Forelimb muscle (tissue), 1 donor: Measurements from ENCODE around the gene ZBTB1. TPM values are rescaled to one million over a fixed set of nuclear protein-coding genes. Genes with fewer than 3 reads are reported as not detected.
"Not testable (repeated sequence)": the region's sequence is repeated elsewhere in the genome, so short reads cannot be mapped to it uniquely, and the experiment has no call there.

ENCODE experiments used
- DNase-seq: peaks from one replicate; pipeline ENCODE4 v3.0.0-alpha.2; 2013; ENCODE audit warnings: low read depth
- polyA plus RNA-seq: library from polyadenylated mRNA; unstranded; fragments of 120-200 nt; gene quantifications from one replicate; pipeline ENCODE4 v1.2.1, GENCODE V29; 2013; ENCODE audit not compliant: insufficient read length

ZBTB1 gene
- polyA plus RNA-seq, 1 donor = 27.2 TPM

DNA sequence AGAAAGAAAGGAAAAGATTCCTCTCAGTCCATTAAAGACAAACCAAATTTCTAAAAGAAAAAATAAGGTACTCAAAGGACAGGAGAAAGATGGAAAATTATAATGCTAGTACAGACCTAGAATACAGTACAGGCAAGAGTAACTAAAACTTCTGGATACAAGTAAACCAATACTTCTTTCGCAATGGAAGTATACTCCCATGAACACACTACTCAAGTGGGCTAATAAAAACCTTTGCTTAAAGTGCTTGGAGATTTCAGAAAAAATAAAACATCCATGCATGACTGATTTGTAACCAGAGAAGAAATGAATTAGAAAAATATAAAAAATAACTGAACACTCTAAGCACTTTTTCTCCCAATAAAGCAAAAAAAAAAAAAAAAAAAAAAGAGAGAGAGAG, 4.5 kb upstream of the ZBTB1 start:
- no peak for DNase-seq

DNA sequence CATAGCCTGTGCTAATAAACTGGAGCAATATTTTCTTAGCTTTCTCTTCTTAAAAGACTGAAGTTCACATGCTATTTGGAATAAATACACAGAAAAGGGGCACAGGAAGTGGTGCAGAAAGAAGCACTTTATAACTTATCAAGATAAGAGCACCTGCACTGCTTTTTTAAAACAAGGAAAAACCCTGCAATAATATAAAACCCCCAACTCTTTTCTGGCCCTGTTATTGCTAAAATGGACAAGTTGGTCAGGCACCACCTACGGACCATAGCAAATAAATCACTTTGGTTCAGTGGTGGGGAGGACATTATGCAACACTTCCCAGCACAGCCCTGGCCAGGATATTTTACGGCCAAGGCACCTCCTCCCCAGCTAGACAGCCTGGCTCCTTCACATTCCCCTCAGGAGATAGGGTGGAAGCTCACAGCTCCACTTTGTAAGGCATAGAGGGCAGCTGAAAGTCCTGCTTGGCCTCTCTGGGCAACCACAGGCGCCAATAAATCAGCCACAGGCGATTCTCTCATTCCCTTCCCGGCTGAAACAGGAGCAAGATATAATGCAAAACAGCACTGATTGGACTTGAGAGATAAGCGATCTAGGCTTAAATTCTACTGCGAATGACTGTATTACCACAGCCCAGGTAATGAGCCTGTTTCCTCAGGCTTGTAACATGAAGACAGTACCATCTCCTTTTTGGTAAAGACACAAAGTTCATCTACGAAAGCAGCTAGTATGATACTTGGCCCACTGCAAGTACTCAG, 3.0 kb upstream of the ZBTB1 start:
- DNase-seq = no peak

GRCh38 chr14:64502456-64502855, 2.1 kb upstream of the ZBTB1 start:
- no peak for DNase-seq

GRCh38 chr14:64502887-64503433, 1.6 kb upstream of the ZBTB1 start:
- no peak for DNase-seq

DNA sequence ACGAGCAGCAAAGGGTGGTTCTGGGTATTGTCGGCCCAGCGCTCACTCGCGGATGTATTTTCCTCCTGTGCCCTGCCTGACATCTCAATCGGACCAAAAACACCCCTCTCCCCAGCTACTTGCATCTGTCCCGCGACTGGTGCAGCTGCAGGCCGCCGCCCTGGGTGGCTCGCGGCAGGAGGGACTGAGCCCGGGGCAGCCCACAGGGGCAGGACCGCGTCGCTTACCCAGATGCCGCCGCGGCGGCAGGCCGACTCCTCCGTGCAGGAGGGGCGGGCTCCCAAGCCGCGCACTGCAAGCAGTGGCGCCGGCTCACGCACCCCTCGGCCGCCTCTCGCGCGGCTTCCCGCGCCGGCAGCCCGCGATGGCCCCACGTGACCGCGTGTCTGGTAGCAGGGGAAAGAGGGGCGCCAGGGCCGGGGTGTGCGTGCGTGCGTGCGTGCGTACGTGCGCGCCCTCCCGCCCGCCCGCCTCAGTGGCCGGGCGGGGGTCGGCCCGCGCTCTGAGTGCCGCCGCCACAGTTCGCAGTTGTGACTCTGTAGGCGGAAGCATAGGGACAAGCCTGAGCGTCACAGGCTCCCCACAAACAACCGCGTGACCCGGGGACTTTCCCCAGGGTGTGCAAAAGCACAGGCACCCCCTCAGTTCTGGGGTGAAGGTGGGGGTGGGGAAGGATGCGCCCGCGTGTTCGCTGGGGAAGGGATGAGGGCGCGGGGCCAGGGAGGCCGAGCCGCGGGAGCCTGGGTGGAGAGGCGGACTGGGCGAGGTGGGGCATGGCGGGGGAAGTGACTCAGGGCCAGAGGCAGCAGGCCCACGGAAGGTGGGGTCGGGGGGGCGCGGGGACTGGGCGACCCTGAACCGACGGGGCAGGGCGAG, 898 bp upstream of the ZBTB1 start, which contains the start of gene ZBTB25:
Gene ZBTB25, minus strand, starts transcription at position 405 of the 876 bp plus-strand sequence. CDS start 13,305 bp downstream, outside the sequence.
- peak; percentile 78 for DNase-seq

DNA sequence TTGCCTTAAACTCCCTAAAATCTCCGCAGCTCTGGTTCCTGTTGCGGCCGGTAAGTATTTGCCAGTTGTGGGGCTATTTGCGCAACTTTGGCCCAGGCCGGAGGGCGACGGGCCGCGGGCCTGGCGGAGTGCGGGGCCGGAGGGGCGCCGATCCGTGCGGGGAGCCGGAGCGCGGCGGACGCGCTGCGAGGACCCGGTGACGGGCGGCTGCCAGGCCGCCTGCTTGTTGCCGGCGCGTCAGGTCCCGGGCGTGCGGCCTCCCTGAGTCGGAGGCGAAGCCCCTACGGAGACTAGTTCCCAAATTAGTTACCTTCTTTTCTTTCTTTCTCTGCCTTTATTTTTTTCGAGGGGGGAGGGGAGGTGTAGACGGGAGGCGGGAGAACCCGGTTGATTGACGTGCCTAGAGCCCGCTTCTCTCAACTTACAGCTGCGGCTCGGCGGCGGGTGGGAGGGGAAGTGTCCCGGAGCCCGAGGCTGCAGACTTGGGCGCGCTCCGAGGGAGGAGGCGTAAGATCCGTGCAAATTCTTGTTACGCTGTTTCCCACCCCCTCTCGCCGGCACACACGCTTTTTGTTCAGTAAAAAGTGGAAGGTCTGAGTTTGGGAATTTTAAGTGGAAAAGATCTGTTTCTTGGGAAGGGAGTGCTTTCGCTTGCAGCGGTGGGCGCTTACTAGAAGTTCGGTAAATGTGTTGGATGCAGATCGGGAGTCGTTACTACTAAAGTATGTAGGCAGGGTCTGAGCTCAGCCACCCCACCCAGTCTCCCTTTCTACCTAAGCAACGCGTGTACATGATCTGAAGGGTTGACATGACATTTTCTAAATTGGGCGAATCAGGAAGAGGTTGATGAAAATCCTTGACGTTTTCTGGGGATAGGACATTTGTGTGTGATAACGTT, 576 bp downstream of the ZBTB1 start:
- peak; percentile 81 for DNase-seq

- DNase-seq = no peak
Observed at GRCh38 chr14:64506721-64507120, 2.2 kb downstream of the ZBTB1 start.

DNA sequence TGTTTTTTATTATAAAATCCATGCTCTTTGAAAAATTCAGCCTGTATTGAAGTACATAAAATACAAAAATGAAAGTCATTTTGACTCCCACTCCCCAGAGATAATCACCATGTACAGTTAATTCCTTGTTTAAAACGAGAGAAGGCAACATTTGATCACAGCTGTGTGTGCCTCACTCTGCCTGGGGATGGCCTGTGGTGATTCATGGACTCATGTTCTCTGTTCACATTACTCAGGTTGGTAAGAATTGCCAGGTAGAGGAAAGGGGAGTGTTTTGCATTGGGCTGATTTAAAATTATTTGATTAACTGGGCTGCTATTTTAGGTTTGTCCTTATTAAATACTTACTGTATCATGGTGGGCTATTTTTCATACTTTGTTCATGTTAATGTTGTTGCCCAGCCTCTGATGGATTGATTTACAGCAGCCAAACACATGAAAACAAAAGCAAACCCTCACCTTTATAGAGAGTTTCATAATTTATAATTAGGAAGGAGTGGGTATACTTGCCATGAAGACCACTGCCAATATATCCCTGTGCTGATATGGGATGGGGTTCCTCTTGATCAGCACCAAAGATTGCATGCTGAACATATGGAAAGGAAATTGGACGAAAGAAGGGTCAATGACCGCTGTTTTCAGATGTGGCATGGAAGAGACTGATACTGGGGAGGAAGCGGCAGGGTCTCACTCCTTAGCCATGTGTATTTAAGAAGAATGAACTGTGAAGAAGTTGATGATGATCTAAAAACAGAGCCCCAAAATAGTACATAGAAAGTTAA, 3.0 kb downstream of the ZBTB1 start:
- no peak for DNase-seq

DNA sequence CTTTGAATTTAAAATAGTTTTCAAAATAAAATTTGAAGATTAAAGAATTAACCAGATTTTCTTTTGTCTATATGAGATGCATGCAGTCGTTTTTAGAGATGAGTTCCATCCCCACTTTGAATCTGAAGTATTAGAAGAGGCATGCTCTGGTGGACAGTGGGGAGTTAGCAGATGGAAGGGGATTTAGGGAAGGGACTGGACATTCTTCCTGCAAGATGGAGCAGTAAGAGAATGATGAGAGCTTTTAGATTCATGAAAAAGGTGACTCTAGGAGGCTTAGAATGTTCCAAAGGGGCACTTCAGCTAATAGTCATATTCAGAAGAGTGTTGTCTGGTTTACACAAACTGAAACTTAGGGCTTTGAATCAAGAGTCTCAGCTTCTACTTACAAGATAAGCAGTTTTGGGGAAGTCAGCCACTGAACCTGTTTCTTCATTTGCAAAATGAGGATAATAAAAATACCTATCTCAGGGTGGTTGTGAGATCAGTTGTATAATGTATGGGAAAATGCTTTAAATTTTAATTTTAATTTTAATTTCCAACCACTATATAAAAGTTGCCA, 3.7 kb downstream of the ZBTB1 start:
- no peak for DNase-seq

- no peak for DNase-seq
Observed at GRCh38 chr14:64509036-64509435, 4.5 kb downstream of the ZBTB1 start.

DNA sequence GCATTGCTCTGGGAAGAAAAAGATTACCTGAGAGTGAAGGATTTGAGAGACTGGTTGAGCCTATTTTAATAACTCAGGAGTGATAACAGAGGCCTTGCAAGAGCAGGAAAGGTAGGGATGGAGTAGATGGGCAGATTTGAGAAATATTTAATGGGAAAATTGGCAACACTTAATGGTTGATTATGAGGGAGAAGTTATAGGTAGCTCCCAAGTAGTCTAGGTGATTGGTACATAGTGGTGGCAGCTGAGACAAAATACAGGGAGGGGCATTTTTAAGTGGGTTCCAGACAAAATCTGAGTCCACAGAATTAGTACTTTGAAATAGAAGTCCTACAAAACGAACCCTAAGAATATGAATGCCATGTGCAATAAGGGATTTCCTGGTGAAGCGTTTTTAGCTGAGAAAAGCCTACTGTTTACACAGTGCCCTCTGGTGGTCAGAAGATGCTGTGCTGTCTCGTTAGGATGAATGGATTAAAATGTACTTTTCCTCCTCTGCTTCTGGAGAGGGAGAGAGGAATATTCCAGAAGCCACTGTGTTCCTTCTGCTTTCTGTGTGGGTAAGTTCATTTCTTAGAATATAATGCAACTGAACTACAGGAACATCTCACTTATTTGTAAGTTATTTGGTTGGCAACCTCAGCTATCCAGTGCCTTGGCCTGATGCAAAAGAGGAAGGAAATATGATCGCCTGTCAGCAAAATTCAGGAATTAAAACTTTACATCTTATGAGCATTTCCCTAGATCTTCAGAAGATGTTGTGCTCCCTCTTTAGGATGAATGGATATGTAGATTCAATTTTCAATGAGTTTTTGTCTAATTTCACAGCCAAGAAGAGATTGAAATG, 6.5 kb downstream of the ZBTB1 start:
- DNase-seq = peak; percentile 56

- no peak for DNase-seq
Observed at GRCh38 chr14:64513271-64513670, 8.7 kb downstream of the ZBTB1 start.

DNA sequence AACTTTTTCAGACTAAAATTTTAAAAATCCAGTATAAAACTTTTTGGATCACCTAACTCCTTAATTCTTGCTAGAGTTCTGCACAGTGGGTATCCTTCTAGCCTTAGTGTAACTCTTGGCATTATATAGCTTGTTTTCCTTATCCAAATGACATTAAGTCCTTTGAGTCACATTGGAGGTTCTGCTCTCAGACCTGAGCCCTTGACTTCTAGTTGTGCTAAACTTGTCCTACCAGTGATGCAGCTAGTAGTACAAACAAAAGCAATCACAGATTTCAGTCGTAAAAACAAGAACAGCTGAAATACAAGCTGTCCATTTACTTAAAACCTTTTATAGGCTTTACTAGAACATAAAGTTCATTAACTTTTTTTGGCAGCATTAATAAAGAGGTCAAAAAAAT, 10.5 kb downstream of the ZBTB1 start:
- no peak for DNase-seq

- no peak for DNase-seq
Observed at GRCh38 chr14:64516969-64517368, 12.4 kb downstream of the ZBTB1 start.

- not testable (repeated sequence) for DNase-seq
Observed at GRCh38 chr14:64517667-64518066, 13.1 kb downstream of the ZBTB1 start.

- DNase-seq = no peak
Observed at GRCh38 chr14:64518229-64518628, 13.7 kb downstream of the ZBTB1 start.

DNA sequence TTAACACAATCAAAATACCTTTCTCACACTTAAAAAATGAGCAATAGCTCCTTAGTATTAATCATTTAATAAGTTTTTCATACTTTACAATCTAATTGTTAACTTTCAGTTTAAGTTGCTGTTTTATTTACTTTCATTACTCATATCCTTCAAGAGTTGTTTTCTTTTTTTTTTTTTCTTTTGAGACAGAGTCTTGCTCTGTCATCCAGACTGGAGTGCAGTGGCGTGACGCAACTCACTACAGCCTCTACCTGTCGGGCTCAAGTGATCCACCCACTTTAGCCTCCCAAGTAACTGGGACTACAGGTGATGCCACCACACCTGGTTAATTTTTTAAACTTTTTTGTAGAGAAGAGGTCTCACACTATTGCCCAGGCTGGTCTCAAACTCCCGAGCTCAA, 16.1 kb downstream of the ZBTB1 start:
- no peak for DNase-seq

DNA sequence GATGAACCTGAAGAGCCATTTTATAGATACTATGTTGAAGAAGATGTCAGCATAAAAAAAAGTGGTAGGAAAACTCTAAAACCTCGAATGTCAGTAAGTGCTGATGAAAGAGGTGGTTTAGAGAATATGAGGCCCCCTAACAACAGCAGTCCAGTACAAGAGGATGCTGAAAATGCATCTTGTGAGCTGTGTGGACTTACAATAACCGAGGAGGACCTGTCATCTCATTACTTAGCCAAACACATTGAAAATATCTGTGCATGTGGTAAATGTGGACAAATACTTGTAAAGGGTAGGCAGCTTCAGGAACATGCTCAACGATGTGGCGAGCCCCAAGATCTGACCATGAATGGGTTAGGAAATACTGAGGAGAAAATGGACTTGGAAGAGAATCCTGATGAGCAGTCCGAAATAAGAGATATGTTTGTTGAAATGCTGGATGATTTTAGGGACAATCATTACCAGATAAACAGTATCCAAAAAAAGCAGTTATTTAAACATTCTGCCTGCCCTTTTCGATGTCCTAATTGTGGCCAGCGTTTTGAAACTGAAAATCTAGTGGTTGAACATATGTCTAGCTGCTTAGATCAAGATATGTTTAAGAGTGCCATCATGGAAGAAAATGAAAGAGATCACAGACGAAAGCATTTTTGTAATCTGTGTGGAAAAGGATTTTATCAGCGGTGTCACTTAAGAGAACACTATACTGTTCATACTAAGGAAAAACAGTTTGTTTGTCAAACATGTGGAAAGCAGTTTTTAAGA, 18.2 kb downstream of the ZBTB1 start:
- no peak for DNase-seq

- no peak for DNase-seq
Observed at GRCh38 chr14:64525354-64525753, 20.8 kb downstream of the ZBTB1 start.
